Pancreas (tissue), 10 donors: ENCODE measurements around the gene ARMC6. TPM values are rescaled to one million over a fixed set of nuclear protein-coding genes. Genes with fewer than 3 reads are reported as not detected.

ENCODE experiments used
- ATAC-seq, 4 donors: fragments of 200-7000 bp; cut with Tn5 transposase; one replicate each; pipeline versions ENCODE4 v1.8.0 to v1.9.1; 2020; ENCODE audit warnings: mild to moderate bottlenecking in 4 of 4, moderate library complexity in 4 of 4
- DNase-seq, 6 donors: peaks; one replicate each; pipeline ENCODE4 v3.0.0-alpha.2; 2020
- FAIRE-seq: peaks from 2 replicates; lab custom pipeline; 2012; peaks lifted over from hg19 to GRCh38; lab: Jason Lieb, UNC
- H3K27ac ChIP-seq, 4 donors: fragments of 200-600 bp; sonication (generic); 1 replicate in 3 of 4; 2 replicates in 1 of 4; pipeline versions ENCODE4 v1.5.0 to v1.8.0; 2020
- H3K27me3 ChIP-seq, 4 donors: fragments of 200-600 bp; one replicate each; pipeline ENCODE4 v1.8.0; 2021
- H3K36me3 ChIP-seq, 3 donors: fragments of 200-600 bp; sonication (generic) in 1 of 3; one replicate each; pipeline versions ENCODE4 v1.5.0 to v1.8.0; 2020 to 2021
- H3K4me1 ChIP-seq, 3 donors: fragments of 200-600 bp; one replicate each; pipeline ENCODE4 v1.8.0; 2021
- H3K4me3 ChIP-seq, 4 donors: fragments of 200-600 bp; sonication (generic) in 2 of 4; one replicate each; pipeline versions ENCODE4 v1.5.0 to v1.8.0; 2020 to 2021
- H3K9me3 ChIP-seq, 4 donors: fragments of 200-600 bp; one replicate each; pipeline ENCODE4 v1.8.0; 2021
- CTCF ChIP-seq, 4 donors: fragments of 200-600 bp; sonication (generic) in 3 of 4; IDR thresholded peaks; one replicate each; pipeline versions ENCODE4 v1.5.0 to v1.8.0; 2021; ENCODE audit warnings: antibody characterized with exemption in 4 of 4
- WGBS, 2 donors: extraction: QIAGEN DNeasy Blood & Tissue Kit; methylation state at CpG; one replicate each; pipeline ENCODE4 v1.1.7; 2013; 5-methylcytosine and 5-hydroxymethylcytosine counted together
- intact Hi-C, 3 donors: fragments of 100-400 bp; cut with DNase I; formaldehyde crosslinking; loops; one replicate each; pipeline versions ENCODE4 v1.11.1 to v1.14.2; 2022
- polyA plus RNA-seq, 2 donors: library from polyadenylated mRNA; stranded (reverse); fragments of 200-250 nt; gene quantifications; one replicate each; pipeline ENCODE4 v1.2.3, GENCODE V29; 2013
- total RNA-seq, 6 donors: library from RNA; stranded (reverse); fragmentation: NEBNext Ultra II Directional in 4 of 6; extraction: Animal tissue kit (Norgen Biotek cat#: 25700) in 4 of 6; gene quantifications; one replicate each; pipeline versions ENCODE4 v1.2.1 to v1.2.4, GENCODE V29; 2021 to 2023
- donor health status: healthy with polysubstance abuse.
- donor health status: DM: no; HTN: no; CAD: no; lungs with moderate emphysema.
- donor health status: DM: no; HTN: no; CAD: no.
- donor health status: control.
- donor health status: control.
- donor health status: Bipolar disorder and iron deficiency.
- donor health status: DM: yes; HTN: yes; CAD: no.
- donor health status: DM: no; HTN: no; CAD: no.
- donor health status: DM: no; HTN: no; CAD: no.
- donor health status: DM: yes; HTN: yes; CAD: no.

The ARMC6 gene
- total and polyA plus RNA-seq, 8 donors, result 3.1 to 18.3 (median 7.9) TPM

- H3K27me3 ChIP-seq, result no peaks in the 10 kb centered on the region
- ATAC-seq (no peak), FAIRE-seq (no peak), DNase-seq (no peak)
- H3K4me3 ChIP-seq, result no peak overlapping the region
- peaks cover 0 to 22% (median 10%) of the 10 kb centered on the region in 3 donors for H3K36me3 ChIP-seq
- intact Hi-C loops, result no loop called here
- H3K27ac ChIP-seq, result no peak overlapping the region
- H3K9me3 ChIP-seq, result no peaks in the 10 kb centered on the region
- no peak for TF ChIP-seq CTCF (IDR thresholded peaks at IDR 0.05)
- H3K4me1 ChIP-seq, result no peaks in the 10 kb centered on the region
- WGBS, 2 donors, result 92 to 94% methylated on average over 11 of the region's 11 CpGs
Observed at GRCh38 chr19:19025861-19026260, 7.5 kb upstream of the ARMC6 start.

- FAIRE-seq (no peak), ATAC-seq (peak in 3 of 4 donors; percentile 80 to 84 (median 84)), DNase-seq (peak in 1 of 6 donors; percentile 13)
- Histone ChIP-seq H3K36me3 (peaks cover 0 to 22% (median 10%) of the 10 kb centered on the region in 3 donors), H3K27me3 (no peaks in the 10 kb centered on the region), H3K27ac (no peak overlapping the region), H3K4me3 (no peak overlapping the region), H3K9me3 (no peaks in the 10 kb centered on the region), H3K4me1 (no peaks in the 10 kb centered on the region)
- TF ChIP-seq CTCF (IDR thresholded peaks at IDR 0.05), result no peak
- WGBS, 2 donors, result 51 to 52% methylated on average over 10 of the region's 10 CpGs
- intact Hi-C loops, result no loop called here
Observed at GRCh38 chr19:19026299-19026971, 7.0 kb upstream of the ARMC6 start.

- peaks cover 0 to 22% (median 10%) of the 10 kb centered on the region in 3 donors for H3K36me3 ChIP-seq
- no peak overlapping the region for H3K27ac ChIP-seq
- ATAC-seq, result no peak
- no peak for TF ChIP-seq CTCF (IDR thresholded peaks at IDR 0.05)
- WGBS, 2 donors, result 87 to 95% methylated on average over 4 of the region's 4 CpGs
- H3K27me3 ChIP-seq, result no peaks in the 10 kb centered on the region
- intact Hi-C loops, result no loop called here
- DNase-seq, result no peak
- FAIRE-seq, result no peak
- H3K9me3 ChIP-seq, result no peaks in the 10 kb centered on the region
- H3K4me3 ChIP-seq, result no peak overlapping the region
- no peaks in the 10 kb centered on the region for H3K4me1 ChIP-seq
Observed at GRCh38 chr19:19027228-19027627, 6.2 kb upstream of the ARMC6 start.

GRCh38 chr19:19028526-19028925, 4.9 kb upstream of the ARMC6 start:
- 88 to 92% methylated on average over 9 of the region's 9 CpGs for WGBS, 2 donors

More at GRCh38 chr19:19028526-19028925, 4.9 kb upstream of the ARMC6 start:
- DNase-seq (no peak), FAIRE-seq (no peak), ATAC-seq (no peak)
- Histone ChIP-seq H3K36me3 (peaks cover 0 to 12% (median 10%) of the 10 kb centered on the region in 3 donors), H3K27me3 (no peaks in the 10 kb centered on the region), H3K27ac (no peak overlapping the region), H3K9me3 (no peaks in the 10 kb centered on the region), H3K4me1 (no peaks in the 10 kb centered on the region), H3K4me3 (no peak overlapping the region)
- no peak for TF ChIP-seq CTCF (IDR thresholded peaks at IDR 0.05)
- intact Hi-C loops, result no loop called here
